ENCODE data around the gene GRIA4.

- TF ChIP-seq CTCF (conservative IDR thresholded peaks at IDR 0.05): no peak
- TF ChIP-seq EZH2 (IDR thresholded peaks at IDR 0.05; ENCODE audit: low read depth): no peak
Observed at GRCh38 chr11:105644839-105645573, 35.1 kb downstream of the GRIA4 start.
